Suprapubic skin (tissue), 4 donors: ENCODE results near the gene MRPL12. TPM values are rescaled to one million over a fixed set of nuclear protein-coding genes. Genes with fewer than 3 reads are reported as not detected.

ENCODE experiments used
- DNase-seq, 2 donors: peaks; one replicate each; pipeline ENCODE4 v3.0.0-alpha.2; 2019; ENCODE audit warnings: low spot score in 2 of 2
- H3K27ac ChIP-seq: fragments of 200-600 bp; sonication (generic); one replicate; pipeline ENCODE4 v1.5.1; 2019
- H3K27me3 ChIP-seq: fragments of 200-600 bp; sonication (generic); one replicate; pipeline ENCODE4 v1.5.1; 2019
- H3K36me3 ChIP-seq: fragments of 200-600 bp; sonication (generic); one replicate; pipeline ENCODE4 v1.5.1; 2019
- H3K4me1 ChIP-seq: fragments of 200-600 bp; sonication (generic); one replicate; pipeline ENCODE4 v1.5.1; 2019
- H3K4me3 ChIP-seq: fragments of 200-600 bp; sonication (generic); one replicate; pipeline ENCODE4 v1.5.1; 2019; ENCODE audit warnings: mild to moderate bottlenecking
- H3K9me3 ChIP-seq: fragments of 200-600 bp; sonication (generic); one replicate; pipeline ENCODE4 v1.5.1; 2019
- CTCF ChIP-seq, 2 donors: fragments of 200-600 bp in 1 of 2; fragments of 450-650 bp in 1 of 2; sonication (generic) in 1 of 2; IDR thresholded peaks; one replicate each; pipeline ENCODE4 v1.5.1; 2016 to 2019; ENCODE audit warnings: antibody characterized with exemption in 2 of 2, mild to moderate bottlenecking in 1 of 2, moderate library complexity in 1 of 2
- EP300 ChIP-seq: sonication (generic); formaldehyde crosslinking; IDR thresholded peaks from one replicate; pipeline ENCODE4 v1.6.1; 2017; ENCODE audit warnings: antibody characterized with exemption
- POLR2A ChIP-seq, 2 donors: fragments of 450-650 bp; IDR thresholded peaks; one replicate each; pipeline ENCODE4 v1.6.1; 2017; ENCODE audit warnings: antibody characterized with exemption in 2 of 2, mild to moderate bottlenecking in 2 of 2, moderate library complexity in 2 of 2
- POLR2AphosphoS5 ChIP-seq, 3 donors: sonication (generic); formaldehyde crosslinking; IDR thresholded peaks; one replicate each; pipeline ENCODE4 v1.6.1; 2017; ENCODE audit warnings: antibody characterized with exemption in 3 of 3
- WGBS: methylation state at CpG from one replicate; pipeline ENCODE4 v1.1.5; 2018; 5-methylcytosine and 5-hydroxymethylcytosine counted together
- total RNA-seq, 4 donors: library from RNA; depleted of rRNA; stranded (reverse); fragments of >200 nt; gene quantifications; one replicate each; pipeline ENCODE4 v1.1.0, GENCODE V29; 2016

The MRPL12 gene
- total RNA-seq, 4 donors from 2014 or later = 27.6 to 65.7 (median 52.1) TPM

GRCh38 chr17:81687770-81688541, 15.2 kb upstream of the MRPL12 start:
- WGBS = 88% methylated on average over 13 of the region's 41 CpGs
- Histone ChIP-seq H3K4me3 (no peak overlapping the region), H3K4me1 (peaks cover 29% of the 10 kb centered on the region), H3K36me3 (peaks cover 72% of the 10 kb centered on the region), H3K27me3 (no peaks in the 10 kb centered on the region), H3K27ac (no peak overlapping the region), H3K9me3 (no peaks in the 10 kb centered on the region)
- TF ChIP-seq EP300 (no peak), POLR2AphosphoS5 (IDR thresholded peaks at IDR 0.05) (no peak)
- DNase-seq = no peak

- no peak for DNase-seq
- H3K27ac ChIP-seq = no peak overlapping the region
- 61% methylated on average over 12 of the region's 14 CpGs for WGBS
Observed at GRCh38 chr17:81688616-81689015, 14.6 kb upstream of the MRPL12 start.

GRCh38 chr17:81690066-81690465, 13.1 kb upstream of the MRPL12 start:
- no peaks in the 10 kb centered on the region for H3K27me3 ChIP-seq
- H3K4me1 ChIP-seq = peaks cover 19% of the 10 kb centered on the region
- DNase-seq = no peak
- H3K36me3 ChIP-seq = peaks cover 93% of the 10 kb centered on the region
- no peak overlapping the region for H3K4me3 ChIP-seq
- WGBS = 81% methylated on average over 6 of the region's 18 CpGs
- no peaks in the 10 kb centered on the region for H3K9me3 ChIP-seq
- TF ChIP-seq EP300 (no peak), CTCF (IDR thresholded peaks at IDR 0.05) (no peak), POLR2AphosphoS5 (IDR thresholded peaks at IDR 0.05) (no peak), POLR2A (IDR thresholded peaks at IDR 0.05) (no peak)
- H3K27ac ChIP-seq = no peak overlapping the region

More at GRCh38 chr17:81688616-81689015, 14.6 kb upstream of the MRPL12 start:
- Histone ChIP-seq H3K4me1 (peaks cover 26% of the 10 kb centered on the region), H3K36me3 (peaks cover 78% of the 10 kb centered on the region), H3K27me3 (no peaks in the 10 kb centered on the region), H3K4me3 (no peak overlapping the region), H3K9me3 (no peaks in the 10 kb centered on the region)
- TF ChIP-seq POLR2A (IDR thresholded peaks at IDR 0.05) (no peak), EP300 (no peak), POLR2AphosphoS5 (IDR thresholded peaks at IDR 0.05) (no peak), CTCF (IDR thresholded peaks at IDR 0.05) (no peak)

GRCh38 chr17:81690549-81690948, 12.6 kb upstream of the MRPL12 start:
- DNase-seq = no peak
- Histone ChIP-seq H3K4me3 (no peak overlapping the region), H3K36me3 (peaks cover 98% of the 10 kb centered on the region), H3K27me3 (no peaks in the 10 kb centered on the region), H3K9me3 (no peaks in the 10 kb centered on the region), H3K4me1 (peaks cover 14% of the 10 kb centered on the region), H3K27ac (no peak overlapping the region)
- TF ChIP-seq EP300 (no peak), POLR2AphosphoS5 (IDR thresholded peaks at IDR 0.05) (no peak), POLR2A (IDR thresholded peaks at IDR 0.05) (no peak), CTCF (IDR thresholded peaks at IDR 0.05) (no peak)
- 92% methylated on average over 11 of the region's 17 CpGs for WGBS

GRCh38 chr17:81691196-81691595, 12.0 kb upstream of the MRPL12 start:
- H3K4me1 ChIP-seq = peaks cover 7% of the 10 kb centered on the region
- no peaks in the 10 kb centered on the region for H3K9me3 ChIP-seq
- 89% methylated on average over 10 of the region's 18 CpGs for WGBS
- TF ChIP-seq POLR2AphosphoS5 (IDR thresholded peaks at IDR 0.05) (no peak), POLR2A (IDR thresholded peaks at IDR 0.05) (no peak), EP300 (no peak), CTCF (IDR thresholded peaks at IDR 0.05) (no peak)
- H3K36me3 ChIP-seq = peaks cover 100% of the 10 kb centered on the region
- no peaks in the 10 kb centered on the region for H3K27me3 ChIP-seq
- no peak overlapping the region for H3K4me3 ChIP-seq
- no peak for DNase-seq
- H3K27ac ChIP-seq = no peak overlapping the region
